Heart right ventricle (tissue), 16 donors: ENCODE measurements around the gene LYPD1. TPM values are rescaled to one million over a fixed set of nuclear protein-coding genes. Genes with fewer than 3 reads are reported as not detected.

Experiments used
- ATAC-seq, 8 donors: fragments of 200-7000 bp; cut with Tn5 transposase; one replicate each; pipeline ENCODE4 v1.9.1; 2020; ENCODE audit warnings: mild to moderate bottlenecking in 8 of 8, moderate library complexity in 8 of 8, moderate number of reproducible peaks in 1 of 8
- DNase-seq, 2 donors: peaks; one replicate each; pipeline ENCODE4 v3.0.0-alpha.2; 2020
- H3K27ac ChIP-seq, 10 donors: fragments of 200-600 bp; sonication (generic) in 2 of 10; one replicate each; pipeline versions ENCODE4 v1.5.0 to v1.8.0; 2020 to 2022; ENCODE audit warnings: mild to moderate bottlenecking in 3 of 10
- H3K27me3 ChIP-seq, 7 donors: fragments of 200-600 bp; one replicate each; pipeline ENCODE4 v1.8.0; 2021 to 2022; ENCODE audit warnings: mild to moderate bottlenecking in 2 of 7
- H3K36me3 ChIP-seq, 9 donors: fragments of 200-600 bp; sonication (generic) in 1 of 9; one replicate each; pipeline versions ENCODE4 v1.5.0 to v1.8.0; 2020 to 2022; ENCODE audit warnings: mild to moderate bottlenecking in 2 of 9
- H3K4me1 ChIP-seq, 9 donors: fragments of 200-600 bp; sonication (generic) in 1 of 9; one replicate each; pipeline versions ENCODE4 v1.5.0 to v1.8.0; 2020 to 2022; ENCODE audit warnings: mild to moderate bottlenecking in 4 of 9
- H3K4me3 ChIP-seq, 10 donors: fragments of 200-600 bp; sonication (generic) in 2 of 10; one replicate each; pipeline versions ENCODE4 v1.5.0 to v1.8.0; 2020 to 2022; ENCODE audit warnings: mild to moderate bottlenecking in 7 of 10, moderate library complexity in 2 of 10
- H3K9me3 ChIP-seq, 11 donors: fragments of 200-600 bp in 10 of 11; sonication (generic) in 2 of 11; one replicate each; pipeline versions ENCODE4 v1.5.0 to v1.8.0; 2013 to 2022; ENCODE audit warnings: mild to moderate bottlenecking in 2 of 11, control low read depth in 1 of 11, moderate library complexity in 1 of 11
- CTCF ChIP-seq, 9 donors: fragments of 200-600 bp; sonication (generic) in 2 of 9; IDR thresholded peaks; one replicate each; pipeline versions ENCODE4 v1.5.0 to v1.8.0; 2021 to 2022; ENCODE audit warnings: antibody characterized with exemption in 9 of 9, mild to moderate bottlenecking in 5 of 9, moderate library complexity in 1 of 9
- WGBS, 2 donors: extraction: QIAGEN DNeasy Blood & Tissue Kit; methylation state at CpG; one replicate each; pipeline ENCODE4 v1.1.7; 2013; ENCODE audit warnings: inconsistent platforms in 1 of 2; 5-methylcytosine and 5-hydroxymethylcytosine counted together
- intact Hi-C, 10 donors: fragments of 100-400 bp; cut with DNase I; formaldehyde crosslinking; loops; one replicate each; pipeline versions ENCODE4 v1.11.1 to v1.14.2; 2022
- polyA plus RNA-seq, 2 donors: library from polyadenylated mRNA; stranded (reverse); fragments of 200-250 nt; gene quantifications; one replicate each; pipeline ENCODE4 v1.2.3, GENCODE V29; 2013
- total RNA-seq, 10 donors: library from RNA; stranded (reverse); fragmentation: NEBNext Ultra II Directional in 3 of 10; extraction: Animal tissue kit (Norgen Biotek cat#: 25700) in 3 of 10; gene quantifications; one replicate each; pipeline versions ENCODE4 v1.2.1 to v1.2.4, GENCODE V29; 2021 to 2023
- donor health status: Arrhythmogenic right ventricular cardiomyopathy.
- donor health status: ischemic (EF 13 %, LVEDD 7.1; RV severe dilation, severe dysfunction).
- donor health status: healthy with polysubstance abuse.
- donor health status: DM: no; HTN: yes; CAD: no.
- donor health status: DM: no; HTN: no; CAD: no.
- donor health status: ischemic (EF 25% LVEDD 6.9; RV normal size, moderate dysfunction).
- donor health status: ischemic (EF 25% LVEDD 5.7; RV mildly dilated, moderate dysfunction).
- donor health status: healthy.
- donor health status: DM: yes; HTN: yes; CAD: no.
- donor health status: Ischemic cardiomyopathy.
- donor health status: ischemic (EF 35%, LVEDD 5.7; RV mildly dilated, moderate dysfunction).
- donor health status: nonischemic (EF 11% LVEDD 7.7; RV severe dilation, severe dysfunction).
- donor health status: DM: yes; HTN: yes; CAD: no.
- donor health status: PGD.
- donor health status: ischemic (EF 29% LVEDD 5.4; RV normal size, mild dysfunction).
- donor health status: nonischemic (EF 23%, LVEDD 6.1; RV moderate dilation, normal function).

LYPD1 gene
- total and polyA plus RNA-seq, 12 donors = 0.16 to 0.72 (median 0.42) TPM; not detected in 3

- WGBS, 2 donors = 62 to 72% methylated on average over 2 of the region's 2 CpGs
- Histone ChIP-seq H3K36me3 (no peaks in the 10 kb centered on the region), H3K9me3 (no peaks in the 10 kb centered on the region), H3K4me1 (peaks cover 0 to 11% (median 0%) of the 10 kb centered on the region in 9 donors), H3K27ac (no peak overlapping the region), H3K4me3 (no peak overlapping the region), H3K27me3 (peaks cover 0 to 8% (median 0%) of the 10 kb centered on the region in 7 donors)
- no peak for DNase-seq
- no peak for ATAC-seq
- intact Hi-C loops = no loop called here
- TF ChIP-seq CTCF (IDR thresholded peaks at IDR 0.05) = no peak
These were observed 49.9 kb downstream of the LYPD1 start for GRCh38 chr2:132620115-132620514.

GRCh38 chr2:132618734-132619133 is 51.3 kb downstream of the LYPD1 start:
- DNase-seq = no peak
- Histone ChIP-seq H3K27me3 (peaks cover 0 to 11% (median 0%) of the 10 kb centered on the region in 7 donors), H3K36me3 (no peaks in the 10 kb centered on the region), H3K9me3 (no peaks in the 10 kb centered on the region), H3K4me3 (no peak overlapping the region), H3K27ac (no peak overlapping the region), H3K4me1 (peaks cover 0 to 8% (median 0%) of the 10 kb centered on the region in 9 donors)
- intact Hi-C loops = no loop called here
- no peak for ATAC-seq
- 76 to 86% methylated on average over 7 of the region's 7 CpGs for WGBS, 2 donors
- no peak for TF ChIP-seq CTCF (IDR thresholded peaks at IDR 0.05)

GRCh38 chr2:132617989-132618388 is 52.0 kb downstream of the LYPD1 start:
- 61 to 75% methylated on average over 3 of the region's 3 CpGs for WGBS, 2 donors
- TF ChIP-seq CTCF (IDR thresholded peaks at IDR 0.05) = no peak
- DNase-seq (no peak), ATAC-seq (no peak)
- Histone ChIP-seq H3K9me3 (no peaks in the 10 kb centered on the region), H3K4me3 (no peak overlapping the region), H3K4me1 (peaks cover 0 to 7% (median 0%) of the 10 kb centered on the region in 9 donors), H3K27ac (no peak overlapping the region), H3K36me3 (no peaks in the 10 kb centered on the region), H3K27me3 (peaks cover 0 to 12% (median 0%) of the 10 kb centered on the region in 7 donors)
- intact Hi-C loops = no loop called here

- ATAC-seq (no peak), DNase-seq (no peak)
- H3K9me3 ChIP-seq = no peaks in the 10 kb centered on the region
- no peak overlapping the region for H3K4me3 ChIP-seq
- no peaks in the 10 kb centered on the region for H3K4me1 ChIP-seq
- no peak for TF ChIP-seq CTCF (IDR thresholded peaks at IDR 0.05)
- WGBS, 2 donors = 74 to 86% methylated on average over 5 of the region's 5 CpGs
- H3K27me3 ChIP-seq = peaks cover 0 to 12% (median 0%) of the 10 kb centered on the region in 7 donors
- no peaks in the 10 kb centered on the region for H3K36me3 ChIP-seq
- H3K27ac ChIP-seq = no peak overlapping the region
- intact Hi-C loops = no loop called here
These were observed 54.5 kb downstream of the LYPD1 start for GRCh38 chr2:132615329-132616085.
